WERI-Rb-1 (cell line): ENCODE results near the gene BCL2.

ENCODE experiments used
- DNase-seq: peaks from one replicate; pipeline ENCODE4 v3.0.0-alpha.2; 2020
- H3K27ac ChIP-seq: fragments of 250-450 bp; sonication (Bioruptor Pico); 2 replicates; pipeline ENCODE4 v1.5.1; 2020; ENCODE audit warnings: mild to moderate bottlenecking, moderate library complexity
- H3K27me3 ChIP-seq: fragments of 250-450 bp; sonication (Bioruptor Pico); 2 replicates; pipeline ENCODE4 v1.5.1; 2021; ENCODE audit warnings: mild to moderate bottlenecking, low read depth, moderate library complexity; ENCODE audit not compliant: insufficient read depth, severe bottlenecking
- H3K36me3 ChIP-seq: fragments of 250-450 bp; sonication (Bioruptor Pico); 2 replicates; pipeline ENCODE4 v1.5.1; 2020; ENCODE audit warnings: mild to moderate bottlenecking, moderate library complexity
- H3K4me3 ChIP-seq: 2 replicates; pipeline ENCODE4 v1.5.1; 2011; ENCODE audit warnings: low read depth, mild to moderate bottlenecking, control low read depth, low read length
- H3K9me3 ChIP-seq: fragments of 250-450 bp; sonication (Bioruptor Pico); 2 replicates; pipeline ENCODE4 v1.5.1; 2021; ENCODE audit warnings: mild to moderate bottlenecking, moderate library complexity; ENCODE audit not compliant: severe bottlenecking
- CTCF ChIP-seq: IDR thresholded peaks from 2 replicates; pipeline ENCODE4 v1.5.1; 2011; ENCODE audit warnings: low read depth, mild to moderate bottlenecking, control low read depth, inconsistent platforms, low read length

BCL2 gene

DNA sequence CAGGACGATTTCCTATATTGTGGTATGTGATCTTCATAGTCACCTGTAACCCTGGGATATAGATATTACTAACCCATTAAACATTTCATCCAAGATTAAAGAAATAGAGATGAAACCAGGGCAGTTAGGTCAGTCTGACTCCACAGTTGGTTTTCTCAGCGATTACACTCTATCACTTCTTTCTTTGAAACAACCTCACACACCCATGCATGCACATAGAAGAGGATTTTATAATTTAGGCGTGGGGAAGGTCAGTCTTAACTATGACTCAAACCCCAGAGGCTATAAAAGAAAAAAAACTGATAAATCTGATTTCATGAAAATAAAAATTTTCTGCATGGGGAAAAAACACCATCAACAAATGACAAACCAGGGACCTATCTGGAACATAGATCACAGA lies 54.2 kb downstream of the BCL2 start:
- no peaks in the 10 kb centered on the region for H3K27me3 ChIP-seq
- no peaks in the 10 kb centered on the region for H3K36me3 ChIP-seq
- H3K9me3 ChIP-seq, result no peaks in the 10 kb centered on the region
- H3K27ac ChIP-seq, result no peak overlapping the region
- no peak overlapping the region for H3K4me3 ChIP-seq
- DNase-seq, result no peak
- no peak for TF ChIP-seq CTCF

- Histone ChIP-seq H3K27me3 (no peaks in the 10 kb centered on the region), H3K9me3 (no peaks in the 10 kb centered on the region), H3K36me3 (no peaks in the 10 kb centered on the region), H3K27ac (no peak overlapping the region), H3K4me3 (no peak overlapping the region)
- TF ChIP-seq CTCF, result no peak
- no peak for DNase-seq
Measured at GRCh38 chr18:63264871-63265270, 54.7 kb downstream of the BCL2 start.

DNA sequence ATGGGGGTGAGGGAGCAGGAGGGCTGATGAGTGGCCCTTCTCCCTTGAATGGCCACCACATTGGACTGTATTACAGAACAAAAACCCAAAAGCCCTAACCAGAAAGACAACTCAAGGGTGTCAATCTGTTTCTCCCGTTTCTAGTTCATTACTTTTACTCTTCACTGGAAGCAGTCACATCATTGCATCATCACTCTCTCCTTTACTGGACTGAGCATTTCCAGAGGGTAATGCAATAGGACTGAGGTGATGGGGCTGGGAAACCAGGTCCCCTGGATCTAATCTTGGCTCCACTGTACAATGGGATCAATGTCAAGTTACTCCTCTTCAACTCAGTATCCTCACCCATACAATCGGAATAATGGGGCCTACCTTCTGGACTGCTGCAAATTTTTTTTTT lies 56.1 kb downstream of the BCL2 start:
- no peaks in the 10 kb centered on the region for H3K36me3 ChIP-seq
- no peak overlapping the region for H3K4me3 ChIP-seq
- no peak overlapping the region for H3K27ac ChIP-seq
- DNase-seq, result no peak
- H3K27me3 ChIP-seq, result no peaks in the 10 kb centered on the region
- TF ChIP-seq CTCF, result no peak
- H3K9me3 ChIP-seq, result no peaks in the 10 kb centered on the region

GRCh38 chr18:63262369-63263335 lies 56.9 kb downstream of the BCL2 start:
- Histone ChIP-seq H3K27me3 (no peaks in the 10 kb centered on the region), H3K27ac (no peak overlapping the region), H3K9me3 (no peaks in the 10 kb centered on the region), H3K36me3 (no peaks in the 10 kb centered on the region), H3K4me3 (no peak overlapping the region)
- DNase-seq, result no peak
- TF ChIP-seq CTCF, result no peak

GRCh38 chr18:63261029-63261428 lies 58.5 kb downstream of the BCL2 start:
- Histone ChIP-seq H3K27ac (no peak overlapping the region), H3K9me3 (no peaks in the 10 kb centered on the region), H3K27me3 (no peaks in the 10 kb centered on the region), H3K36me3 (no peaks in the 10 kb centered on the region), H3K4me3 (no peak overlapping the region)
- DNase-seq, result no peak
- no peak for TF ChIP-seq CTCF
